ENCODE data around the gene KIF1A.

Gene KIF1A

DNA sequence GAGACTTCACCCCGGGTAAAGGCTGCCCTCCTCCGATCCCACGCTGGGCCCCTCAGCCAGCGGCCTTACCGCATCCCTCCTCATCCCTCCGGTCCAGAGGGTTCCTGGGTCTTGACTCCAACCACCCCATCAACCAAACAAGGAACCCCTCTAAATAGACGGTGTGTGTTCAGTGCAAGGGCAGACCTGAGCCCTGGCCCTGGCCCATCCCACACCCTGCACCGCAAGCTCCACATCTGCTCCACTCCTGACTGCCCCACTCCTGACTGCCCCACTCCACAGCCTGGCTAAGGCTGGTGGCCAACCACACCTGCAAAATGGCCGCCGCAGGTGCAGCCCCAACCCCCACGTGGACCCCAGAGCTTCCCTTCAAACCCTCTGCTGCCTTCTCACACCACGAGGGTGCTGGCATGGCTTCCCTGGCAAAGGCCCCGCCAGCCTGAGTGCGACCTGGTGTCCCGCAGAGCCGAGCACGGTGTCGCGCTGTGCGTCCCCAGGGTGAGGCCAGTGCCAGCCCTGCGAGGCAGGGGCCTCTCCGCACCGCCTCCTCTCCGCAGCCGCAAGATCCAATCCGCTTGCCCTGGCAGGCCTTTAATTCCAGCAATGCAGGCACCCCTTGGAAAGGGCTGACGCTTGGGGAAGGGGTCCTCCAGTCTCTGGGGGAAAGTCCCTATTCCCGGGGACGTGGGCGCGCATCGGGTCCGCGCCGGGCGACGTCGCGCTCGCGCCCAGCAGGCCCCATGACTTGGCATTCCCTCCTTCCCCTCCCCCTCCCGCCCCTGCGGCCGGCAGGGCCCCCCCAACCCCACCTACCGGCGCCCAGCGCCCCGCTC, 1.5 kb downstream of the KIF1A start:
- no peak for TF ChIP-seq CTCF (IDR thresholded peaks at IDR 0.05; ENCODE audit: insufficient read depth, low read length, poor library complexity, severe bottlenecking)
- no peaks in the 10 kb centered on the region for H3K36me3 ChIP-seq (ENCODE audit: control insufficient read depth, insufficient read depth, low read length)
- no peaks in the 10 kb centered on the region; the same call in none of the 2 replicates for H3K27me3 ChIP-seq (replicated peaks; ENCODE audit: control insufficient read depth, insufficient read depth, low read length)
- no peak overlapping the region for H3K4me3 ChIP-seq (replicated peaks; ENCODE audit: low read depth, low read length)
- no peak for DNase-seq (ENCODE audit: extremely low read depth, insufficient read length)

DNA sequence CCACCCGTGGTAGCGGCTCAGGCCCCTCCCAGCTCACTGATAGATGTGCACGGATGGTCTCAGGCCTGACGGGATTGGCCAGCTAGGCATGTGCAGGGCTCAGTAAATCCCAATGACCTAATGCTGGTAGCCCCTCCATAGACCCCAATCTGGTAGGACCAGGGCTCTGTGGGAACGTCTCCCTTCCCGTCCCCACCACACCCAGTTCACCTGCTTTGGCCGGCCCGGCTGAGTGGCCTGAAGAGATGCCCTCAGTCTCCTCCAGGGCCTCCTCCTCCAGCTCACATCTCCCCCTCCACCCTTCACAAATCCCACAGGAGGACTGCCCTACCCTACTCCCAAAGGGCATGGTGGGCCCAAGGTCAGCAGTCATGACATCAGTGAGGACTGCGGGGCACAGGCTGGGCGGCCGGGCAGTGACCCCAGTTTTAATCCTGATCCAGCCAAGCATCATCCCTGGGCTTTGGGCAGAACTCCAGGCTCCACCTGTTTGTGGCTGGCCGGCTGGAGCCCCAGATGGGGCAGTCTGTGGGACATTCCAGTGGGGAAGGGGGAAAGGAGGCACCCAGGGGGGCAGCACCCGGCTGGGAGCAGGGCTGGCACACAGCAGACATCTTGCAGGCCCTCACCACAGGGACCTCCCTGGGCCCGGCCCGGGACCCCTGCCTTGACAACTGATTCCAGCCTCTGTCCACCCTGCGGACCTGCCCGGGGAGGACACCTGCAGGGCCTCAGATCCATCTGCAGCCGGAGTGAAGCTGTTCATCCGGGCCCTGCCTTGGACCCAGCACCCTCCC, 2.3 kb downstream of the KIF1A start:
- H3K4me3 ChIP-seq (replicated peaks; ENCODE audit: low read depth, low read length): no peak overlapping the region
- H3K27me3 ChIP-seq (replicated peaks; ENCODE audit: control insufficient read depth, insufficient read depth, low read length): no peaks in the 10 kb centered on the region; the same call in none of the 2 replicates
- no peak for DNase-seq (ENCODE audit: extremely low read depth, insufficient read length)
- H3K36me3 ChIP-seq (ENCODE audit: control insufficient read depth, insufficient read depth, low read length): no peaks in the 10 kb centered on the region
- TF ChIP-seq CTCF (IDR thresholded peaks at IDR 0.05; ENCODE audit: insufficient read depth, low read length, poor library complexity, severe bottlenecking): no peak

DNA sequence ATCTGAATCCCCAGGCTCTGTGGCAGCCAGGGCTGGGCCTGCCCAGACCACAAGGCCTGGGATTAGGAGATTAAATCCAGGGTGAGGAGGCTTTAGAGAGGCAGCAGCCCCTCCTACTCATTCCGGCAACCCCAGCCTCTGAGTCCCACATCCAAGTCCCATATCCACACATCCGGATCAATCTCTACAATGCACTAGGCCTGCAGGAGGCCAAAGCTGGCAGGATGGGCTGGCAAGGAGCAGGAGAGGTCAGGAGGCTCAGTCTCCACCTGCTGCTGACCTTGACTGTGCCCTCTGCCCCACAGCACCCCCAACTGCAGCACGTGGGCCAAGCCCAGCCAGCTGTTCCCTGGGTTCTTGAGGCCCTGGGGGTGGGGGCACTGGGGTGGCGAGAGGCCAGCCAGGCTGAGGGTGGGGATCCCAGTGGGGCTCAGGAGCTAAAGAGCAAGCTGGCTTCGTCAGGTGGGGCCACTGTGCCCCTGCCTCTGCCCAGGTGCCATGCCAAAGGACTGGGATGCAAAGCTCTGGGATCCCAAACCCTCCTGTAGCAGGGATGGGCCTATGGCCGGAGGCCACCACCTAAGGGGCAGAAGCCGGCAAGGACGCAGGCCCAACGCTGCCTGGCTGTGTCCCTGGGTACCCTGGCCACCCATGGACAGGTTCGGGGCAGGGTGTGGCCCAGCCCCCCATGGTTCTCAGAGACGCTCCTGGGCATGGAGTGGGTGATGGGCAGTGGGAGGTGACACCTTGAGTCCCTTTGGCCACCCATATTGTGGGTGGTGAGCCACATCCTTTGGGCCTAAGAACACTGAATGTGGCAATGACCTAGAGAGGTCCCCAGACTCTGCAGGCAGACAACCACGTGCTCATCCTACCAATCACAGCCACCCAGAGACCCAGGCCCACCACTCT, 3.2 kb downstream of the KIF1A start:
- Histone ChIP-seq H3K4me3 (replicated peaks; ENCODE audit: low read depth, low read length) (no peak overlapping the region), H3K27me3 (replicated peaks; ENCODE audit: control insufficient read depth, insufficient read depth, low read length) (no peaks in the 10 kb centered on the region; the same call in none of the 2 replicates), H3K36me3 (ENCODE audit: control insufficient read depth, insufficient read depth, low read length) (no peaks in the 10 kb centered on the region)
- TF ChIP-seq CTCF (IDR thresholded peaks at IDR 0.05; ENCODE audit: insufficient read depth, low read length, poor library complexity, severe bottlenecking): no peak
- DNase-seq (ENCODE audit: extremely low read depth, insufficient read length): no peak

- H3K4me3 ChIP-seq (replicated peaks; ENCODE audit: low read depth, low read length): no peak overlapping the region
- H3K36me3 ChIP-seq (ENCODE audit: control insufficient read depth, insufficient read depth, low read length): no peaks in the 10 kb centered on the region
- H3K27me3 ChIP-seq (replicated peaks; ENCODE audit: control insufficient read depth, insufficient read depth, low read length): no peaks in the 10 kb centered on the region; the same call in none of the 2 replicates
Measured at GRCh38 chr2:240815761-240816583, 4.0 kb downstream of the KIF1A start.

More at GRCh38 chr2:240815761-240816583, 4.0 kb downstream of the KIF1A start:
- no peak for TF ChIP-seq CTCF (IDR thresholded peaks at IDR 0.05; ENCODE audit: insufficient read depth, low read length, poor library complexity, severe bottlenecking)
- no peak for DNase-seq (ENCODE audit: extremely low read depth, insufficient read length)

Data from GM06990 (cell line).